Adrenal gland (tissue), 12 donors: ENCODE results near the gene SLC5A4. TPM values are rescaled to one million over a fixed set of nuclear protein-coding genes. Genes with fewer than 3 reads are reported as not detected.

Source experiments
- DNase-seq, 7 donors: peaks; one replicate each; pipeline ENCODE4 v3.0.0-alpha.2; 2019 to 2020
- H3K27ac ChIP-seq, 5 donors: fragments of 200-600 bp; sonication (generic) in 4 of 5; 1 replicate in 3 of 5; 2 replicates in 2 of 5; pipeline versions ENCODE4 v1.5.1 to v1.8.0; 2016 to 2020; ENCODE audit warnings: mild to moderate bottlenecking in 1 of 5
- H3K27me3 ChIP-seq: fragments of 200-600 bp; 2 replicates; pipeline ENCODE4 v1.8.0; 2021
- H3K36me3 ChIP-seq, 2 donors: fragments of 200-600 bp; replicated peaks in 1 of 2; 1 replicate in 1 of 2; 2 replicates in 1 of 2; pipeline versions ENCODE4 v1.5.1 to v1.8.0; 2018 to 2022
- H3K4me1 ChIP-seq, 2 donors: fragments of 200-600 bp; replicated peaks in 1 of 2; 1 replicate in 1 of 2; 2 replicates in 1 of 2; pipeline versions ENCODE4 v1.5.1 to v1.8.0; 2018 to 2021
- H3K4me3 ChIP-seq, 4 donors: fragments of 200-600 bp; sonication (generic) in 3 of 4; one replicate each; pipeline ENCODE4 v1.5.1; 2016 to 2018
- H3K9me3 ChIP-seq, 3 donors: fragments of 200-600 bp; sonication (generic) in 1 of 3; replicated peaks in 1 of 3; 1 replicate in 2 of 3; 2 replicates in 1 of 3; pipeline versions ENCODE4 v1.5.1 to v1.8.0; 2016 to 2021
- CTCF ChIP-seq, 6 experiments: fragments of 450-650 bp in 4 of 6; fragments of 200-600 bp in 2 of 6; sonication (generic) in 1 of 6; IDR thresholded peaks; 1 replicate in 5 of 6; 2 replicates in 1 of 6; pipeline versions ENCODE4 v1.5.1 to v1.8.0; 2016 to 2021; ENCODE audit warnings: antibody characterized with exemption in 6 of 6, mild to moderate bottlenecking in 2 of 6, moderate library complexity in 1 of 6
- POLR2A ChIP-seq, 2 donors: fragments of 450-650 bp; IDR thresholded peaks; one replicate each; pipeline ENCODE4 v1.6.1; 2017; ENCODE audit warnings: antibody characterized with exemption in 2 of 2, mild to moderate bottlenecking in 2 of 2, moderate library complexity in 1 of 2
- WGBS, 4 donors: extraction: QIAGEN DNeasy Blood & Tissue Kit in 2 of 4; methylation state at CpG; one replicate each; pipeline versions ENCODE4 v1.1.5 to v1.1.7; 2013 to 2017; 5-methylcytosine and 5-hydroxymethylcytosine counted together
- intact Hi-C, 2 donors: fragments of 100-400 bp; cut with DNase I; formaldehyde crosslinking; loops; one replicate each; pipeline versions ENCODE4 v1.14.1 to v1.15.0; 2022 to 2023
- polyA plus RNA-seq, 3 donors: library from polyadenylated mRNA; stranded (reverse); fragments of 200-250 nt in 2 of 3; fragments of 350-450 nt in 1 of 3; fragmentation: Illumina TruSeq in 1 of 3; extraction: RNeasy Lipid Tissue Mini Kit (QIAGEN cat#74804) in 1 of 3; gene quantifications; one replicate each; pipeline ENCODE4 v1.2.3, GENCODE V29; 2013 to 2014
- total RNA-seq, 9 donors: library from RNA; depleted of rRNA in 4 of 9; stranded (reverse); fragments of >200 nt in 4 of 9; fragments of 120-200 nt in 1 of 9; fragmentation: NEBNext Ultra II Directional in 1 of 9; extraction: Animal tissue kit (Norgen Biotek cat#: 25700) in 1 of 9; gene quantifications; one replicate each; pipeline versions ENCODE4 v1.1.0 to v1.2.4, GENCODE V29; 2013 to 2023
- donor health status: healthy with polysubstance abuse.
- donor health status: Bipolar disorder and iron deficiency.
- donor health status: DM: yes; HTN: yes; CAD: no.
- donor health status: DM: no; HTN: no; CAD: no.
- donor health status: DM: no; HTN: no; CAD: no.
- donor health status: DM: yes; HTN: yes; CAD: no.

Gene SLC5A4
- total and polyA plus RNA-seq, 12 donors: 0.07 to 0.70 (median 0.33) TPM; not detected in 1

- 72 to 85% (median 81%) methylated on average over 3 of the region's 3 CpGs for WGBS, 4 donors
- TF ChIP-seq CTCF (IDR thresholded peaks at IDR 0.05) (no peak), POLR2A (IDR thresholded peaks at IDR 0.05) (no peak)
- Histone ChIP-seq H3K36me3 (no peaks in the 10 kb centered on the region), H3K9me3 (no peaks in the 10 kb centered on the region), H3K27ac (no peak overlapping the region), H3K4me1 (no peaks in the 10 kb centered on the region), H3K4me3 (no peak overlapping the region), H3K27me3 (no peaks in the 10 kb centered on the region)
- intact Hi-C loops: no loop called here
- no peak for DNase-seq
Measured at GRCh38 chr22:32255726-32256125, 579 bp upstream of the SLC5A4 start.

GRCh38 chr22:32249231-32249630, 5.9 kb downstream of the SLC5A4 start:
- Histone ChIP-seq H3K27ac (no peak overlapping the region), H3K36me3 (no peaks in the 10 kb centered on the region), H3K4me1 (no peaks in the 10 kb centered on the region), H3K4me3 (no peak overlapping the region), H3K27me3 (no peaks in the 10 kb centered on the region), H3K9me3 (no peaks in the 10 kb centered on the region)
- no peak for TF ChIP-seq CTCF (IDR thresholded peaks at IDR 0.05)
- TF ChIP-seq POLR2A (IDR thresholded peaks at IDR 0.05): no peak
- intact Hi-C loops: no loop called here
- no peak for DNase-seq
- WGBS, 4 donors: 77 to 94% (median 84%) methylated on average over 1 of the region's 1 CpG

- Histone ChIP-seq H3K27me3 (no peaks in the 10 kb centered on the region), H3K9me3 (no peaks in the 10 kb centered on the region), H3K4me3 (no peak overlapping the region), H3K4me1 (no peaks in the 10 kb centered on the region), H3K27ac (no peak overlapping the region), H3K36me3 (no peaks in the 10 kb centered on the region)
- no peak for DNase-seq
- TF ChIP-seq CTCF (IDR thresholded peaks at IDR 0.05): no peak
- TF ChIP-seq POLR2A (IDR thresholded peaks at IDR 0.05): no peak
- 48 to 74% (median 65%) methylated on average over 1 of the region's 1 CpG for WGBS, 4 donors
- intact Hi-C loops: no loop called here
Measured at GRCh38 chr22:32248276-32248675, 6.9 kb downstream of the SLC5A4 start.

GRCh38 chr22:32246166-32246565, 9.0 kb downstream of the SLC5A4 start:
- no peak for TF ChIP-seq POLR2A (IDR thresholded peaks at IDR 0.05)
- TF ChIP-seq CTCF (IDR thresholded peaks at IDR 0.05): no peak
- Histone ChIP-seq H3K4me1 (no peaks in the 10 kb centered on the region), H3K27ac (no peak overlapping the region), H3K4me3 (no peak overlapping the region), H3K27me3 (no peaks in the 10 kb centered on the region), H3K9me3 (no peaks in the 10 kb centered on the region), H3K36me3 (no peaks in the 10 kb centered on the region)
- no peak for DNase-seq
- intact Hi-C loops: no loop called here
- WGBS, 4 donors: 80 to 89% (median 82%) methylated on average over 5 of the region's 5 CpGs
